ENCODE results near the gene CDH13.

The CDH13 gene

DNA sequence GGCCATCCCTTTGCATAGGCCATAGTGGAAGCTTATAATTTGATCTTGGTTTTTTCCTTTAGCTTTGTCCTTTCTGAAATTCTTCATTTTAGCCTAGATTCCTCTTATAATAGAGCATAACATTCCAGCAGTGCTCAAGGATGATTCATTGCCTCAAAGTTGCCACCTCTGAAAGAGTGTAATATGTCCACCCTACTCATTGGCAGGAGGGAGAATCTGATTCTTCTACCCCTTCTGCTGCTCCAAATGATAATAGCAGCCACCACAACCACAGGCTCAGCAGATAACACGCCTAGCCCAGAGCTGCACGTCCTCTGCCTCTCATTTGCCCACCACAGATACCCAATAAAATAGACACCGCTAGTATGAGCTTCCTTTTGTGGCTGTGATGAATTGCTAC is 843.6 kb downstream of the CDH13 start:
- DNase-seq = no peak

GRCh38 chr16:83472776-83473501 is 846.2 kb downstream of the CDH13 start:
- DNase-seq = no peak

DNA sequence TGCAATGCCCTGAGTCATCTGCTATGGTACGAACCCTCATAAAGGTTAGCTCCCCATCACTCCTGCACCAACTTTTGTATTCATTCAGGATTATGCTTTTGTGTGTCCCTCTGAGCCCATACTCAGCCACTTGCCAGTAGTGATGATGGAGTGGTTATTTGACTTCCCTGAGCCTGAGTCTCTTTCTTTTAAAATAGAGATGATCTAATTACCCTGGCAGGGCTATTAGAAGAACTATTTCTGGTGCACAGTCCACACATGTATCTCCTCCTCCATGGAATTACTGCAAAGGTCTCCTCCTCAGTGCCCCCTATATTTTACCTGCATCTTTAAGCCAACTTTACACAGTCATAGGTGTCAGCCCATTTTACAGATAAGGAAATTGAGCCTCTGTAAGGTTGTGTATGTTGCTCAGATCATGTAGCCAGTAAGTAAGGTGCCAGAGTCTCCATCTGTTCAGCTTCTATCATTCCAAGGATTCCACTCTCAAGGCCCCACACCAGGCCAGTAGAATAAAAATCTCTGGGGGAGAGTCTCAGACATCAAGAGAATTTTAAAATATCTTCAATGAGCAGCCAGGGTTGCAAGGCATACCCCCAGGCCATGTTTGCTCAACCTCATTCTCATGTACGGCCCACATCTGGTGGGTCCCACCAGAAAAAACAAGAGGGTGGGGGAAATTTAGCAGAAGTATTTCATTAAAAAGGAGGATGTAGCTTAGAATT is 847.3 kb downstream of the CDH13 start:
- DNase-seq = no peak

DNA sequence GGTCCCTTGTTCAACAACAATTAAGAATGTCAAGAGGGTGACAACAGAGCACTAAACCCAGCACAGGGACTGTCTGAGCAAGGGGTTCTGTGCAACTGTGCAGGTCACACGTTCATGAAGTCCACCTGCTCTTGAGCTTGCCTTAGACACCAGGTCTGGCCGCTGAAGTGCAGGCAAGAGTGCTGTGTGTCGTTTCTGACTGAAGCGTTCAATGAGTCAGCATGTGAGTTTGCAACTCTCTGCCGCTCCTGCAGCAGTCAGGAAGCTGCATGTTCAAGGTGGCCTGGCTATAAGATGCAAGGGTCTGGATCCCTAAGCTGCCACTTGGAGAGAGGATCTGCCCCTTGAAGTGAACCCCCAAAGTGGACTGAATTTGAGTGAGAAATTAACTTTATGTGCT is 848.3 kb downstream of the CDH13 start:
- no peak for DNase-seq

DNA sequence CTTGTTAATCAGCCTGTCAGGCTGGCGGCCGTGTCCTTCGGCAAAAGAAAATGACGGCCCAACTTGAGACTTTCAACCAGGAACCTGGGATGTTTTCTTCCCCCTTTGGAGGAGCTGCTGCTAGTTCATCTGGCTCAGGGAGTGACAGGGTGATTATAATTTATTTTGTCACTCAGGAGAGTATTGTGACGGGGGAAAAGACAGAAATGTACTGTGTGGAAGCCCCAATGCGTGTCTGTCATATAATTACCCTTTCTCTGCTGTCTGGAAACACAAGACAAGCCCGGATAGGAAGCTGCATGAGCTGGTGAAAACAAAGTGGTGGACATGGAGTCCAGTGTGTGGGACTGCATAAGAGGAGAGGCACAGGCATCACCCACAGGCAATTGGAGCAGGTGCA is 854.8 kb downstream of the CDH13 start:
- DNase-seq = no peak

DNA sequence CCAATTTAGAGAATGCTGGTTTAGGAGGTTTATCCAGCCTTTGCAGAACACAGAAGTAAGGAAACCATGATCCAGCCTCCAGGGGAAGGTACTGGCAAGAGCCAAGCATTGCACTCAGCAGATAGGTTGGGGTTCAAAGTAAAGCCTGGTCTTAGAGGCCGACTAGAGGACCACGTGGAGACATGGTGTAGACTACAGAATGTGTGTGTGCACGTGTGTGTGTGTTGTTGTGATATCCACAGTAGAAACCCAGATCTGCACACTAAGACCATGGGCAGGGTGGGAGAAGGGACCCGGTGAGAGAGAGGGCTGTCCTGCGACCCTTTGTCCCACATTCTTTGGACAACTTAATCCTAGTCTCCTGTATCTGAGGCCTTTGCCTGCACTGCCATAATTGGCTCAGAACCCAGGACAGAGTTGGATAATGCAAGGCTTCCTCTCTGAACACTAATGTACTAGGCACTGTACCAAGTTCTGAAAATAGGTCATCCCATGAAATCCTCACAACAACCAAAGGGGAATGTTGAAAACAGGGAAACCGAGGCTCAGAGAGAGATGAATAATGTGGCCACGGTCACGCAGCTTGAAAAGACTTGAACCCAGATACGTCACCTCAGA is 855.9 kb downstream of the CDH13 start:
- no peak for DNase-seq

GRCh38 chr16:83490073-83490472 is 863.3 kb downstream of the CDH13 start:
- DNase-seq = no peak

- no peak for DNase-seq
Observed at GRCh38 chr16:83494459-83494858, 867.7 kb downstream of the CDH13 start.

DNA sequence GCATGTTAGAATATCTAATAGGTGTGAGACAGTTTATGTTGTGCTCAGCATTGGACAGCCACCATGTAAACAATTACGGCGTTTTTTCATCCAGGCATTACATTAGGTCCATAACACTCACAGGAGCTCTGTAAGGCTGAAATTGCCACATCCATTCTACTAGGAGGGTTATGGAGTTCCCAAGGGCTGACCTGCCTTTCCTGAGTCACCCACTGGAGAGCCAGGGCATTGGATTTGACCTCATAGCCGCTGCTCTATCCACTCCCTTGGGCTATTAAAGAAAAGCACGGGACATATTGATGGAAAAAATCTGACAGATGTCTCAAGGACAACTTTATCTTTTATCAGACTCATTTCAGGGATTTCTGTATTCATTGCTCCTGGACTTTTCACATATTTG is 874.7 kb downstream of the CDH13 start:
- DNase-seq = no peak

DNA sequence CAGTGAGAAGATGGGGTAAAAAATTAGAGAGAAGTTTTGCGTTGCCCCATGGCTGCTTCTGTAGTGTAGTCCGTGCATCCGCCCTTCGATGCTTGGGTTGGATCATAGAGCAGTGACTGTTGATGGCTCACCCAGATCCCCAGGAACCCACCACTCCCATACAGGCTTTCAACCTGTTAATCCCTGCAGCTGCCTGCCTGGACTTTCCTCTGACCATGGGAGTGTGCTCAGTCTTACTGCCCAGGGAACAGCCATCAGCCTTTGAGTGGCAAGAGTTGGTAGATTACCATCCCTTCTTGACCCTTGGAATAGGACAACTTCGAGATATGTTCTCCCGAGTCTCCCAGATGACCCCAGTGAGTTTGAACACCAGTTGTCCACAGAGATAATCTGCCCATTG is 881.5 kb downstream of the CDH13 start:
- no peak for DNase-seq

GRCh38 chr16:83509316-83509715 is 882.5 kb downstream of the CDH13 start:
- no peak for DNase-seq

GRCh38 chr16:83510906-83511305 is 884.1 kb downstream of the CDH13 start:
- DNase-seq = no peak

- no peak for DNase-seq
Observed at GRCh38 chr16:83513008-83513755, 886.4 kb downstream of the CDH13 start.

GRCh38 chr16:83515395-83515794 is 888.6 kb downstream of the CDH13 start:
- DNase-seq = no peak

- DNase-seq = no peak
Observed at GRCh38 chr16:83516931-83517330, 890.2 kb downstream of the CDH13 start.

DNA sequence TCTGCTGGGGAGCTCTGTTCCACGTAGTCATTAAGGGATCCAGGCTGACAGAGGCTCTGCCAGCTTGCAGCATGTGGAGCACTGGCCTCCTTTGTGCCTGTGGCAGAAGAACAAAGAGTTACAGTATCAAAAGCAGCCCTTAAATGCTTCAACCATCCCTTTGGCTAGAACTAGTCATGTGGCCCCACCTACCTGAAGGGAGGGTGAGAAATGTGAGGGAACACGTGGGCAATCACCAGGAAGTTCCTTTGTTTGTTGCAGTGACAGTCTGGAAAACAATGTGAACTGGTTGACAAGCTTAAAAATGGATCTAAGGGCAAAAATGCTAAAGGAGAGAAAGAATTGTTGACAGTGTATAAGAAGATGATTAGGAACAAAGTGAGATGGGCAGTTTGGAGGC is 890.6 kb downstream of the CDH13 start:
- DNase-seq = no peak

- no peak for DNase-seq
Observed at GRCh38 chr16:83520596-83520995, 893.8 kb downstream of the CDH13 start.

- DNase-seq = no peak
Observed at GRCh38 chr16:83530293-83530692, 903.5 kb downstream of the CDH13 start.

DNA sequence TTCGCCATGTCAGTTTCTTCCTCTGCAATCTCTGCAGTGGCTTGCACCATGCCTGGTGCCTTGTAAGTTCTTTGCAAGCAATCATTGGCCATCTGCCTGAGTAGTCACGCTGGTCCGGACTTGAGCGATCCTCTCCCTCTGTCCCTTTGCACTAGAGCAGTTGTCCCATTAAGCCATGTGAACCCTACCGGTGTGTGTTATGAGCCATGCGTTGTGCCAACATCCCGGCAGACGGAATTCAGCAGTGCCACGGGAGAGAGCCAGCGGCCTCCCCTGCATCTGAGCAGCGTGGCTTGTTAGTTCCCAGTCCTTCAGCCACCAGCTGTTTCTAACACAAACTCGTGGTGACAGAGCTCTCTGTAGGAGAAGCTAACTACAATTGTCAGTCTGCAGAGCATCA is 905.9 kb downstream of the CDH13 start:
- DNase-seq = no peak

GRCh38 chr16:83533193-83533592 is 906.4 kb downstream of the CDH13 start:
- no peak for DNase-seq

DNA sequence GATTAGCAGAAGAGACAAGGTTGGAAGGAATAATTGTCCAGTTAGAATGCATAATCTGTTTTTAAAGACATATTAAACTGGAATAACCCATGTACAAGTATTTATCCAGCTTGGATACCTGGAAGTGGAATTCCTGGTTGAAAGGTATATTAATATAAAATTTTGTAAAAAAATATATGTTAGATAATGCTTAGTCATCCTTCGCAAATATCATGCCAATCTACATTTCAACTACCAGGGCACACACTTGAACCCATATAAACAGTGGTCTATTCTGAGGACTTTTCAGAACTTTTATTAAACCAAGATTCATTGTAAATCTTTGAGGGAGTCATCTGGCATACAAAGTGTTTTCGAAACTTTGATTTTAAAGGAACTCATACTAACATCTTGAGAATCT is 911.9 kb downstream of the CDH13 start:
- no peak for DNase-seq

GRCh38 chr16:83539736-83540490 is 913.1 kb downstream of the CDH13 start:
- DNase-seq = no peak

DNA sequence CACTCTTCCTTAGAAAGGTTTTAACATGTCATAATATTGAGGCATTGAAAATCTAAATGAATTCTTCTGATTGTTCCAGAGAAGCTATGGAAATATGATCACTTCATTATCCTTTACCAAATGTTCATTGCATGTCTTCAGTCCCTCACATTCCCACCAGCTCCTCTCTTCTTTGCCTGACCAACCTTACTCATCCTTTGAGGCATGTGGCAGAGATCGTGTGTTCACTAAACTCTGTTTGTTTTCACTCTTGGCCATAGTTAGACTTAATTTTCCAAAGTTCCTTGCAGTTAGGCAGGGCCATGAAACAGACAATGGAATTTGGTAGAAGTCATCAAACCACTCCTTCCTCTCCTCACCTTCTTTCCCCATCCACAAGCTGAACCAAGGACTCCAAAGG is 914.5 kb downstream of the CDH13 start:
- DNase-seq = no peak

Measured in DMS 273 treated with DMSO at 0.1 percent for 48 hours (cell line).